HepG2 (cell line): ENCODE results near the gene SEC14L1. TPM values are rescaled to one million over a fixed set of nuclear protein-coding genes. Genes with fewer than 3 reads are reported as not detected.

ENCODE experiments used
- ADNP ChIP-seq: sonication (generic); formaldehyde crosslinking; IDR thresholded peaks from 2 replicates; pipeline ENCODE4 v1.4.0; 2020; ENCODE audit warnings: missing genetic modification reagents
- AHR ChIP-seq: IDR thresholded peaks from 2 replicates; pipeline ENCODE4 v1.6.1; 2018; ENCODE audit warnings: missing genetic modification reagents, missing compliant biosample characterization
- JUNB ChIP-seq: sonication (generic); formaldehyde crosslinking; IDR thresholded peaks from 2 replicates; pipeline ENCODE4 v1.8.0; 2022; ENCODE audit warnings: missing genetic modification reagents, mild to moderate bottlenecking, borderline replicate concordance
- MXD4 ChIP-seq: IDR thresholded peaks from 2 replicates; pipeline ENCODE4 v1.6.1; 2016; ENCODE audit warnings: mild to moderate bottlenecking, missing biosample characterization, missing genetic modification reagents
- NFIC ChIP-seq: IDR thresholded peaks from 2 replicates; pipeline ENCODE4 v1.6.1; 2012; ENCODE audit warnings: mild to moderate bottlenecking, low read length, inconsistent platforms
- PRMT3 ChIP-seq: sonication (generic); formaldehyde crosslinking; IDR thresholded peaks from 2 replicates; pipeline ENCODE4 v1.8.1; 2022; ENCODE audit warnings: low read depth, mild to moderate bottlenecking, moderate library complexity, missing genetic modification reagents, borderline replicate concordance
- RARA ChIP-seq: IDR thresholded peaks from 2 replicates; pipeline ENCODE4 v1.6.1; 2016; ENCODE audit warnings: missing genetic modification reagents, missing compliant biosample characterization
- RNF2 ChIP-seq: fragments of 450-650 bp; conservative IDR thresholded peaks from 2 replicates; pipeline ENCODE4 v1.6.1; 2016; ENCODE audit warnings: low read depth
- SNRNP70 ChIP-seq: fragments of 200-400 bp; formaldehyde crosslinking; IDR thresholded peaks from 2 replicates; pipeline ENCODE4 v1.6.1; 2017; ENCODE audit warnings: mild to moderate bottlenecking, low read depth, low read length, moderate library complexity
- USF2 ChIP-seq, 2 experiments: sonication (generic) in 1 of 2; formaldehyde crosslinking in 1 of 2; IDR thresholded peaks; 2 replicates each; pipeline versions ENCODE4 v1.5.1 to v1.6.1; 2011 to 2020; ENCODE audit warnings: borderline replicate concordance in 1 of 2, low read depth in 1 of 2, low read length in 1 of 2, mild to moderate bottlenecking in 1 of 2, missing genetic modification reagents in 1 of 2, moderate library complexity in 1 of 2
- ZBTB14 ChIP-seq: sonication (generic); formaldehyde crosslinking; IDR thresholded peaks from 2 replicates; pipeline ENCODE4 v1.4.0; 2020; ENCODE audit warnings: missing genetic modification reagents
- ZNF256 ChIP-seq: sonication (generic); formaldehyde crosslinking; conservative IDR thresholded peaks from 2 replicates; pipeline ENCODE4 v1.4.0; 2020; ENCODE audit warnings: missing genetic modification reagents
- ZNF280D ChIP-seq: sonication (generic); formaldehyde crosslinking; IDR thresholded peaks from 2 replicates; pipeline ENCODE4 v1.5.1; 2020; ENCODE audit warnings: mild to moderate bottlenecking, missing genetic modification reagents
- ZNF605 ChIP-seq: sonication (generic); formaldehyde crosslinking; IDR thresholded peaks from 2 replicates; pipeline ENCODE4 v1.8.0; 2022; ENCODE audit warnings: mild to moderate bottlenecking, missing genetic modification reagents
- ZNF670 ChIP-seq: sonication (generic); formaldehyde crosslinking; IDR thresholded peaks from 2 replicates; pipeline ENCODE4 v1.8.0; 2022; ENCODE audit warnings: mild to moderate bottlenecking, missing genetic modification reagents, borderline replicate concordance
- polyA plus RNA-seq, 8 experiments: library from polyadenylated mRNA; depleted of rRNA in 3 of 8; stranded (reverse) in 7 of 8; unstranded in 1 of 8; fragments of >200 nt; fragmentation: Illumina TruSeq in 4 of 8; extraction: Trizol in 4 of 8; gene quantifications; 2 replicates each; pipeline versions ENCODE4 v1.2.1 to v1.2.3, GENCODE V29; 2011 to 2016; ENCODE audit warnings: low read depth in 4 of 8, missing spikeins in 1 of 8, mixed read lengths in 1 of 8; ENCODE audit not compliant: insufficient read depth in 1 of 8
- total RNA-seq, 5 experiments: library from RNA; depleted of rRNA; stranded (reverse); fragments of >200 nt; fragmentation: Illumina TruSeq; extraction: Trizol; gene quantifications; 2 replicates each; pipeline ENCODE4 v1.2.3, GENCODE V29; 2016; ENCODE audit warnings: low read depth in 1 of 5
- TF ChIP-seq, protein P1 (sequence below): sonication (generic); formaldehyde crosslinking; IDR thresholded peaks from 2 replicates; pipeline ENCODE4 v1.9.0; 2021; ENCODE audit warnings: missing genetic modification reagents, mild to moderate bottlenecking, borderline replicate concordance
- TF ChIP-seq, protein P2 (sequence below): IDR thresholded peaks from 2 replicates; pipeline ENCODE4 v1.6.1; 2016; ENCODE audit warnings: missing compliant biosample characterization, missing genetic modification reagents, borderline replicate concordance

SEC14L1 gene
- total and polyA plus RNA-seq, 2 of the 13 experiments (the other 11 are each of a cell fraction or from before 2014, with no cell fraction given), result 26.3 to 43.9 TPM

DNA sequence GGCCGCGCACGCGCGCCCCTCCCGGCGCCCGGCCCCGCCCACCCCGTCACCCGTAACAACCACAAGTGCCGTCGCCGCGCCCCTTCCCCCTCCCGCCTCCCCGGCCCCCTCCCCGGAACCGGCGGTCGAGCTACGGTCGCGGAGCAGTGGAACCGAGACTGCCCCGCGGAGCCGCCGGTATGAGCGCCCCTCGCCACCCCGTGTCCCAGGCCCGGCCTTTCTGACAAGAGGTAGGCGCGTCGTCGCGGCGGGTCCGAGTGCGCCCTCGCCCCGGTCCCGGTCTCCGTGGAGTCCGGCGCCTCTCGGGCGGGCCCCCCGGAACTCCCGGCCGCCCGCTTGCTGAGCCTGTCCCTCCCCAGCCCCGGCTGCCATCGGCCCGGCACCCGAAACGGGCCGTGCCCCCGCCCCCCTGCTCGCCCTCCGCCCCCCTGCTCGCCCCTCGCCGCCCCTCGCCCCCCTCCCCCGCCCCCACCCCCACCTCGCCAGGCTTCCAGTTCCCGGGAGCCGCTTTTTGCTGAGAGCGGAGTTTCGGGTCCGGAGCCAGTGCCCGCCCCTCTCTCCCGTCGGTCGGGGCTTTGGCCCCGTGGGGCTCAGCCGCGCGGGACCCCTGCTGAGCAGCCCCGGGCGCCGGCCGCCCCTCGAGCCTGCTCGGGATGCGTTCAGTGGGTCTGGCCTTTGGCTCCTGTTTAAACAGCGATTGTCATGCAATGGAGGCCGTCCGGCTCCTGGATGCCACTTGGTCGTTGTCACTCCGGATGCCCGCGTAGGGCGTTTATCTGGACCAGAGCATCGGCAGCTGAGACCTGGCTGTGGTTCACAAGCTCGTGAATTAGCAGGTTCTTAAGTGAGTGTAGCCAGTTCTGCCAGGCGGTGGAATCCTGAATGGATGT is at the start of gene SEC14L1 (continued):
- TF ChIP-seq, protein P1, sequence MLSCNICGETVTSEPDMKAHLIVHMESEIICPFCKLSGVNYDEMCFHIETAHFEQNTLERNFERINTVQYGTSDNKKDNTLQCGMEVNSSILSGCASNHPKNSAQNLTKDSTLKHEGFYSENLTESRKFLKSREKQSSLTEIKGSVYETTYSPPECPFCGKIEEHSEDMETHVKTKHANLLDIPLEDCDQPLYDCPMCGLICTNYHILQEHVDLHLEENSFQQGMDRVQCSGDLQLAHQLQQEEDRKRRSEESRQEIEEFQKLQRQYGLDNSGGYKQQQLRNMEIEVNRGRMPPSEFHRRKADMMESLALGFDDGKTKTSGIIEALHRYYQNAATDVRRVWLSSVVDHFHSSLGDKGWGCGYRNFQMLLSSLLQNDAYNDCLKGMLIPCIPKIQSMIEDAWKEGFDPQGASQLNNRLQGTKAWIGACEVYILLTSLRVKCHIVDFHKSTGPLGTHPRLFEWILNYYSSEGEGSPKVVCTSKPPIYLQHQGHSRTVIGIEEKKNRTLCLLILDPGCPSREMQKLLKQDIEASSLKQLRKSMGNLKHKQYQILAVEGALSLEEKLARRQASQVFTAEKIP, result no peak
- TF ChIP-seq AHR (CRISPR knock-in tag) (no peak), NFIC (no peak), ZNF605 (no peak), ZNF670 (CRISPR knock-in tag) (no peak), PRMT3 (CRISPR knock-in tag) (no peak), MXD4 (no peak), ZBTB14 (no peak), SNRNP70 (no peak), RNF2 (no peak), USF2 (IDR thresholded peaks at IDR 0.05; ENCODE audit: low read depth, low read length) (no peak), USF2 (CRISPR knock-in tag; IDR thresholded peaks at IDR 0.05; ENCODE audit: borderline replicate concordance) (no peak), JUNB (CRISPR knock-in tag) (no peak), ZNF256 (CRISPR knock-in tag) (no peak), RARA (CRISPR knock-in tag) (no peak), ZNF280D (no peak), ADNP (CRISPR knock-in tag) (no peak)
- TF ChIP-seq, protein P2, sequence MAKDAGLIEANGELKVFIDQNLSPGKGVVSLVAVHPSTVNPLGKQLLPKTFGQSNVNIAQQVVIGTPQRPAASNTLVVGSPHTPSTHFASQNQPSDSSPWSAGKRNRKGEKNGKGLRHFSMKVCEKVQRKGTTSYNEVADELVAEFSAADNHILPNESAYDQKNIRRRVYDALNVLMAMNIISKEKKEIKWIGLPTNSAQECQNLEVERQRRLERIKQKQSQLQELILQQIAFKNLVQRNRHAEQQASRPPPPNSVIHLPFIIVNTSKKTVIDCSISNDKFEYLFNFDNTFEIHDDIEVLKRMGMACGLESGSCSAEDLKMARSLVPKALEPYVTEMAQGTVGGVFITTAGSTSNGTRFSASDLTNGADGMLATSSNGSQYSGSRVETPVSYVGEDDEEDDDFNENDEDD (CRISPR knock-in tag), result no peak
